Astrocyte (in vitro differentiated cells and primary cell): ENCODE measurements around the gene MIB1.

Experiments used
- EZH2 ChIP-seq: IDR thresholded peaks from 2 replicates; pipeline ENCODE4 v1.6.1; 2012; ENCODE audit warnings: mild to moderate bottlenecking, low read length, inconsistent platforms; ENCODE audit not compliant: insufficient read depth
- TF ChIP-seq, protein P1 (sequence below): IDR thresholded peaks from 2 replicates; pipeline ENCODE4 v1.5.1; 2011; ENCODE audit warnings: low read depth, mild to moderate bottlenecking, inconsistent platforms, low read length, moderate library complexity; ENCODE audit not compliant: insufficient read depth

DNA sequence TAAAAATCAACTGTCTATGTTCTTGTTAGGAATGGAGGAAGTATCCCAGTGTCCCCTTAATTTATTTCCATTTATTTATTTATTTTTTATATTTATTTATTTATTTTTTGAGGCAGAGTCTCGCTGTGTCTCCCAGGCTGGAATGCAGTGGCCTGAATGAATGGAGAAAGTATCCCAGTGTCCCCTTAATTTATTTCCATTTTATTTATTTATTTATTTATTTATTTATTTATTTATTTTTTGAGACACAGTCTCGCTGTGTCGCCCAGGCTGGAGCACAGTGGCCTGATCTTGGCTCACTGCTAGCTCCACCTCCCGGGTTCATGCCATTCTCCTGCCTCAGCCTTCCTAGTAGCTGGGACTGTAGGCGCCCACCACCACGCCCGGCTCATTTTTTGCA is 34.1 kb downstream of the MIB1 start:
- TF ChIP-seq, protein P1, sequence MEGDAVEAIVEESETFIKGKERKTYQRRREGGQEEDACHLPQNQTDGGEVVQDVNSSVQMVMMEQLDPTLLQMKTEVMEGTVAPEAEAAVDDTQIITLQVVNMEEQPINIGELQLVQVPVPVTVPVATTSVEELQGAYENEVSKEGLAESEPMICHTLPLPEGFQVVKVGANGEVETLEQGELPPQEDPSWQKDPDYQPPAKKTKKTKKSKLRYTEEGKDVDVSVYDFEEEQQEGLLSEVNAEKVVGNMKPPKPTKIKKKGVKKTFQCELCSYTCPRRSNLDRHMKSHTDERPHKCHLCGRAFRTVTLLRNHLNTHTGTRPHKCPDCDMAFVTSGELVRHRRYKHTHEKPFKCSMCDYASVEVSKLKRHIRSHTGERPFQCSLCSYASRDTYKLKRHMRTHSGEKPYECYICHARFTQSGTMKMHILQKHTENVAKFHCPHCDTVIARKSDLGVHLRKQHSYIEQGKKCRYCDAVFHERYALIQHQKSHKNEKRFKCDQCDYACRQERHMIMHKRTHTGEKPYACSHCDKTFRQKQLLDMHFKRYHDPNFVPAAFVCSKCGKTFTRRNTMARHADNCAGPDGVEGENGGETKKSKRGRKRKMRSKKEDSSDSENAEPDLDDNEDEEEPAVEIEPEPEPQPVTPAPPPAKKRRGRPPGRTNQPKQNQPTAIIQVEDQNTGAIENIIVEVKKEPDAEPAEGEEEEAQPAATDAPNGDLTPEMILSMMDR = no peak
- TF ChIP-seq EZH2 = no peak
